GM21723 (cell line): ENCODE results near the gene C18orf63.
"Not testable (repeated sequence)": the region's sequence is repeated elsewhere in the genome, so short reads cannot be mapped to it uniquely, and the experiment has no call there.

Source experiments
- ATAC-seq: cut with Tn5 transposase; IDR thresholded peaks from one replicate; pipeline ENCODE4 v1.9.1; 2021; ENCODE audit warnings: mild to moderate bottlenecking, moderate library complexity; ENCODE audit not compliant: unreplicated experiment

Gene C18orf63

DNA sequence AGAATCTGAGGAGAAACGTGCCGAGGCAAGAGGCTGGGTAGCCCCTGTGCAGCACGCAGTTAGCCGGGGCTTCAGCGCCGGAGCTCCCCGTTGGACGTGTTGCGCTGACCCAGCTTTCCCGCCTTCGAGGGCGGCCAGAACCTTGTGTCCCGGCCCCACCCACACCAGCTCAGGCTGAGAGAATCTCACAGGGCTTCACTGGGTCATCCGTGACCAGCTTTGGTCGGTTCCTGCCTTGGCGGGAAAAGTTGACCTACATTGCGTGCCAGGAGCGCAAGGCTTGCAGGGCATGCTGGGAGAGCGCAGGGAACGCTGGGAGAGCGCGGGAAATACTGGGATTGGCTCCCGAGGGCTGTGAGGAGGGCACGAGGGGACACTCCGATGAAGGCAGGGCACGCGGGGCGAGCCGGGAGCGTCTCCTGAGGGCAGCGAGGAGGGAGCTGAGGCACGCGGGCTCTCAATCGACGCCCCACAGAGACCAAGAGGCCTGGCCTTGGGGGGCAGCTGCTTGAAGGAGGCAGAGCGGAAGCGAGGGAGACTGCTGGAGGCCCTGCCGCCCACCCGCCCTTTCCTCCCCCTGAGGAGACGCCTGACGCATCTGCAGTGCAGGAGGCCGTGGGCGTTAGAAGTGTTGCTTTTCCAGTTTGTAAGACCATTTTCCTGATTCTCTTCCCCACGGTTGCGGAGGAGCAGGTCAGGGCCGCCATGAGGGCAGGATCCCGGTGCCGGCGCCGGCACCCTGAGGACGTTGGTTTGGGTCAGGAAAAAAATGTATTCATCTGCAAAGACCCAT is at the start of gene C18orf63:
Gene C18orf63, plus strand, starts transcription at position 376 of the 793 bp plus-strand sequence. CDS start 2,027 bp downstream, outside the sequence.
- no peak for ATAC-seq

- ATAC-seq = no peak
Measured at GRCh38 chr18:74266161-74266560, 49.5 kb upstream of the C18orf63 start.

- ATAC-seq = no peak
Measured at GRCh38 chr18:74268175-74268574, 47.5 kb upstream of the C18orf63 start.

- no peak for ATAC-seq
Measured at GRCh38 chr18:74268933-74269620, 46.6 kb upstream of the C18orf63 start.

DNA sequence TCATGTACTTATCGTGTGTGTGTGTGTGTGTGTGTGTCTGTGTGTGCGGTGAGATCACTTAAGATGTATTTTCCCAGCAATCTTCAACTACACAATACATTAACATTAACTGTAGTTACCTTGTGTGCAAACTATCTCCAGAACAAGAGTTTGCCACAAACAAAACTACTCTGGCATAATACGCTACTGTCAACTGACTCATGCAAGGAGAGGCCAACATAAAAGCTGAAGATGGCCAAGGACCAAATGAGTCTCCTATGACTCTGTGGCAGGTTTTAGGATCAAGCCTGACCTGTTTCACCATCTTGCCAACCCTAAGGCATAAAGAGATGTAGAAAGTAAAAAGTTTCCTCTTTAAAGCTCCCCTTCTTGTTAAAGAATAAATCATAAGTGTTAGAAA is 44.0 kb upstream of the C18orf63 start:
- ATAC-seq = no peak

DNA sequence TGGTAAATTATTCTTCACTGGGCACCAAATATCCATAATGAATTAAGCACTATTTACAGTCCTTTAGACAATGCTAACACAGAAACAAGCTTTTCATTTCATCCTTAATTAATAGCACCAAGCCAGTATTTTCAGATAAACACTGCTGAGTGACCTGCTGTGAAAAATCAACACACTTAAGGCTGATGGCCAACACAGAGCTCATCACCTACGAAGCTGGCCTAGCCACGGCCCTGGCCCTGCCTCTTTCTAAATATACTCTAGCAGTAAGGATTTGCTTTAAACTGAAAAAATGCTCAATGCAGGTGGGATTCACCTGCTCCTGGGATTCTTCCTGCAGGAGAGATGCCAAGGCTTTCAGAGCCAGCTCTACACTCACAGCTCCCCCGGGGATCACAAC is 42.2 kb upstream of the C18orf63 start:
- ATAC-seq = no peak

DNA sequence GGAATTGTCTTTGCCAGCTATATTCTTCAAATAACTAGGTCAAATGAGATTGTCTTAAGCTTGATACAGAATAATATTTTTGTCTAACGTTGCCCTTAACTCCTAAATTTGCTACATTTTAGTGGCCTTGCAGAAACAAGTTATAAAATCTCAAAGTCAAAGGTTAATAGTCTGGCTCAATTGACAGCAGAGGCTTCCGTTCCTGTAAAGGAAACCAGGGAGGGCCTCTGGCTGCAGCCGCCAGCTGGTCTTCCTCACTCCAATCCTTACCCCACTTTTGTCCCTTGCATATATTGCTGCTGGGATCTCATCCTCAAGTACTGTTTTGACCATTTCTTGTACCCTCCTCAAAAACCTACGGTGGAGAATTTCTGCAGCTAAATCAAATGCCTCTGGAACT is 40.9 kb upstream of the C18orf63 start:
- ATAC-seq = no peak

- no peak for ATAC-seq
Measured at GRCh38 chr18:74275736-74276135, 39.9 kb upstream of the C18orf63 start.

DNA sequence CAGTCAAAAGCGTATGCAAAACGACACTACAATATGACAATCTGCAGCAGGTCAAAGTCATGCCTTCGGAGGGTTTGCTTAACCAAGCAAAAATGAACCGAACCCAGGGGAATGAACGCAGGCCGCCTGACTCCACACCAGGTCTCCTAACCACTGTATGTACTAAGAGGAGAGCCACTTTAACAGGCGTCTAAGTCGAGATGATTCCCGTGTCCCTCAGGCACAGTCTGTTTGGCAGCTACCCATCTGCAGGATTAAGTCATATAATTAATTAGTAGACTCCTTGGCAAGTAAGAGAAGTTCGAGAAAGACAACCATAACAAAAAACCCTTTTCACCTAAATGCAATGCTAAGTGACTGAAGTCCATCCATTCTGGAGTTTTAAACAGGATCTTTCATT is 39.0 kb upstream of the C18orf63 start:
- ATAC-seq = no peak

DNA sequence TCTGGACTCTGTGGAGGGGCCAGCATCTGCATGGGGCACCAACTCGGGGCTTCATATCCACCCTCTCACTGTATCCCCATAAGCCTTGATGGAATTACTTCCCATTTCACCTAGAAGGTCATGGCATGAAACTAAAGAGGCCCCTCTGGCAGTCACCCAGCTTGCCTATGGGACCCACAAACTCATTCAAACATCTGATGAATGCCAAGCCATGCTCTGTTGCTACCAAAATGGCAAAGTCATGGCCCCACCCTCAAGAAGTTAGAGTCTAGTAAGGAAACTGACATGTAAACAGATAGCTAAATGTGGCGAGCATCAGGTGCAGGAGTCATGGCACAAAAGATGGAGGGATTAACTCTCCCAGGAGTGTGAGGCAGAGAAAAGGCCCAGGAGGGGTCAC is 38.3 kb upstream of the C18orf63 start:
- no peak for ATAC-seq

GRCh38 chr18:74278058-74278457 is 37.6 kb upstream of the C18orf63 start:
- no peak for ATAC-seq

DNA sequence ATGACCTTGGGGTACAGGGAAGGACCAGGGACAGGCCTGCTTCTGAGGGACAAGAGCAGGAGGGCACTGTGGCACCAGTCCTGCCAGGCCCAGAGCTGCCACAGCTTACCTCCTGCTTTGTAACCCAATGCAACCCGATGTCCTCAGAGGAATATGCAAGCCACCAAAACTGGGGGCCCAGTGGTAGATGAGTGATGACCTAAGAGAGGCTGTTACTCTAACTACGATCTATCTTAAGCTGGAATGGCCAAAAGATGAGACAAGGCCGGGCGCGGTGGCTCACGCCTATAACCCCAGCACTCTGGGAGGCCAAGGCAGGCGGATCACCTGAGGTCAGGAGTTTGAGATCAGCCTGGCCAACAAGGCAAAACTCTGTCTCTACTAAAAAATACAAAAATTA is 36.7 kb upstream of the C18orf63 start:
- ATAC-seq = no peak

DNA sequence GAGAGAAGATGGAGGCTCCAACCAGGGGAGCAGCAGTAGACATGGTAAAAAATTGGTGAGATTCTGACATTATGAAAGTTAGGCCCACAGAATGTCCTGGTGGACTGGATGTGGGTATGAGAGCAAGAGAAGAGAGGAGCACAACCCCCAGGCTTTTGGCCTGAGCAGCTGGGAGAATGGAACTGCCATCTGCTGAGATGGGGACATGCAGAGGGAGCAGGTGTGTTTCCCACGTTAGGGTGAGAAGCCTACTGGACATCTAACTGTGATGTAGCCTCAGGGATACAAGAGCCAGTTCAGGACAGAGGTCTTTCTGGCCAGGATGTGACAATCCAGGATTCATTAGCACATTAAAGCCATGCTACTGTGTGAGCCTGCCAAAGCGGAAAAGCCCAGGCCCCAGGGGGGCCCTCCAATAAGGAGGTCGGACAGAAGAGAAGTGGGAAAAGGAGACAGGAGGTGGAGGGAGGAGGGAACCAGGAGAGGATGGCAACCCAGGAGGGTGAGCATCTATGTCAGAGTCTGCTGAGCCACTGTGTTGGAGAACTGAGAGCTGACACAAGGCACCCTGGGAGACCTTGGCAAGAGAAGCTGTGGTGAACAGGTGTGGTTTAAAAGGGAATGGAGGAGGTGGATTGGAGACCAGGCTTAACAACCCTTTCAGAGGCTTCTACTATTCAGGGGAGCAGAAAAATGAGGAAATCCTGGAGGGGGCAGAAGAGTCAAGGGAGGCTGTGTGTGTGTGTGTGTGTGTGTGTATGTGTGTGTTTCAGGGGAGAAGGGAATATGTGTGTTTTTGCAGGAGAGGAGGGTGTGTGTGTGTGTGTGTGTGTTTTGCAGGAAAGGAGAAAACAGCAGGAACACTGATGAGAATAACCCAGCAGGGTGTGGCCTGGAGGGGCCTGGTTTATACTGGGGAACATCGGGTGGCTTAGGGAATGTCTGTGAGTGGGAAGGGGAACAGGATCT is 34.3 kb upstream of the C18orf63 start:
- ATAC-seq = no peak

GRCh38 chr18:74281980-74282754 is 33.5 kb upstream of the C18orf63 start:
- no peak for ATAC-seq

GRCh38 chr18:74282755-74283554 is 32.7 kb upstream of the C18orf63 start:
- no peak for ATAC-seq

GRCh38 chr18:74283646-74284045 is 32.0 kb upstream of the C18orf63 start:
- no peak for ATAC-seq

DNA sequence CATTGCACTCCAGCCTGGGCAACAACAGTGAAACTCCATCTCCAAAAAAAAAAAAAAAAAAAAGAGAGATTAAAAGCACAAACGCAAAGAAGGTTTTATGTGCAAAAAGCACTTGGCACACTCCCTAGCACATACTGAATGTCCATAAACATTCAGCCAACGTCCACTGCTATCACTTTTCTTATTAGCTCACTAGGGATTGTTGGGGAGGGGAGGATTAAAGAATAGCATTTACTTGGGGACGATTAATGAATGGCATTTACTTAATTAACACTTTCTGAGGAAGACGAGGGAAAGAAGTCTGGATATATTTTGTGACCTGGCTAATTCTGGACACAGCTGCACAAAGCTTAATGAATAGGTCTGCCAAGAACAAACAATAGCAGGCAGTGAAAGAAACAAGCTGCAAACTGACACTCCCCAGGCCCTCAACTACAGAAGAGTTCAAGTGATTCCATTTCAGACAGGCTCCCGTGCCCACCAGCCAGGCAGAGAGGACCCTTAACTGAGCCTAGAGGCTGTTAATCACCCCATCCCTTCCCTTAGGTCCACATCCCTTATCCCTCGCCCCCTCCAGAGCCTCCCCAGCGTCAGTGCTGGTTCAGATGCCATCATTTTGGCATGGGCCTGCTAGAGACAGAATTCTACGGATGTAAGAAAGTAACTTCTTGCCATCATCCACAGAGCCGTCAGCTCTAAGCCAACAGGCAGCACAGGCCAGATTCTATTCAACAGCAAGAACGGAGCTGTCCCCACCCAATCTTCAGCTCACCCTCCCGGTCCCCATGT is 31.3 kb upstream of the C18orf63 start:
- no peak for ATAC-seq

GRCh38 chr18:74284980-74285355 is 30.7 kb upstream of the C18orf63 start:
- ATAC-seq = no peak

- ATAC-seq = not testable (repeated sequence)
Measured at GRCh38 chr18:74285583-74285982, 30.1 kb upstream of the C18orf63 start.
